HepG2 (cell line): ENCODE measurements around the gene KRT4. TPM values are rescaled to one million over a fixed set of nuclear protein-coding genes. Genes with fewer than 3 reads are reported as not detected.

ENCODE experiments used
- ATAC-seq: fragments of 200-7000 bp; cut with Tn5 transposase; 3 replicates; pipeline ENCODE4 v1.9.1; 2020; ENCODE audit warnings: mild to moderate bottlenecking, moderate library complexity
- BruUV-seq: library from RNA; stranded (reverse); fragments of 400-500 nt; replicated peaks from 2 replicates; lab custom pipeline; 2021; lab: Mats Ljungman, UMichigan
- CTCF ChIA-PET: fragments of 300-600 bp; formaldehyde crosslinking; extraction: SDS; loops from one replicate; lab custom pipeline; 2021; ENCODE audit warnings: low total read pairs, inconsistent platforms, low intra/inter-chr PET ratio; lab: Yijun Ruan, JAX
- POLR2A ChIA-PET: fragments of 350-600 bp; sonication (Branson Sonifier 250); formaldehyde crosslinking; loops from one replicate; lab custom pipeline; 2020; ENCODE audit warnings: antibody characterized with exemption, inconsistent platforms; lab: Yijun Ruan, JAX
- DNase-seq: peaks from one replicate; pipeline ENCODE4 v3.0.0-alpha.2; 2015; ENCODE audit warnings: low spot score
- FAIRE-seq: peaks from 3 replicates; lab custom pipeline; 2011; peaks lifted over from hg19 to GRCh38; lab: Jason Lieb, UNC
- H2AFZ ChIP-seq: one replicate; pipeline ENCODE4 v1.6.1; 2011; ENCODE audit warnings: low read length, inconsistent platforms
- H3K27ac ChIP-seq: fragments of 300-600 bp; 3 replicates; pipeline ENCODE4 v1.8.0; 2011; ENCODE audit warnings: mixed run types, mild to moderate bottlenecking, mixed read lengths, low read length, inconsistent platforms; ENCODE audit not compliant: insufficient read depth; ENCODE audit errors: extremely low read length
- H3K27me3 ChIP-seq, 2 experiments: fragments of 200-600 bp in 1 of 2; 2 replicates in 1 of 2; 3 replicates in 1 of 2; pipeline versions ENCODE4 v1.6.0 to v1.8.0; 2011; ENCODE audit warnings: low read length in 2 of 2, mild to moderate bottlenecking in 2 of 2, moderate library complexity in 2 of 2, inconsistent platforms in 1 of 2; ENCODE audit not compliant: insufficient read depth in 2 of 2, control insufficient read depth in 1 of 2
- H3K36me3 ChIP-seq, 2 experiments: fragments of 200-600 bp in 1 of 2; replicated peaks in 1 of 2; 2 replicates in 1 of 2; 3 replicates in 1 of 2; pipeline versions ENCODE4 v1.5.1 to v1.8.0; 2011; ENCODE audit warnings: low read length in 2 of 2, inconsistent platforms in 1 of 2; ENCODE audit not compliant: insufficient read depth in 2 of 2, control insufficient read depth in 1 of 2
- H3K4me1 ChIP-seq: 2 replicates; pipeline ENCODE4 v1.5.1; 2012; ENCODE audit warnings: low read length, inconsistent platforms; ENCODE audit not compliant: insufficient read depth
- H3K4me2 ChIP-seq: 2 replicates; pipeline ENCODE4 v1.6.0; 2011; ENCODE audit warnings: low read depth, low read length, inconsistent platforms
- H3K4me3 ChIP-seq, 3 experiments: fragments of 200-600 bp in 1 of 3; sonication (generic), shearing (Covaris generic) in 1 of 3; replicated peaks in 1 of 3; 2 replicates each; pipeline ENCODE4 v1.5.1; 2011 to 2016; ENCODE audit warnings: low read length in 3 of 3, inconsistent platforms in 2 of 3, low read depth in 2 of 3, mild to moderate bottlenecking in 2 of 3, control low read depth in 1 of 3, mixed read lengths in 1 of 3; ENCODE audit not compliant: insufficient read depth in 1 of 3
- H3K79me2 ChIP-seq: one replicate; pipeline ENCODE4 v1.6.1; 2011; ENCODE audit warnings: low read length, inconsistent platforms; ENCODE audit not compliant: insufficient read depth
- H3K9ac ChIP-seq: 2 replicates; pipeline ENCODE4 v1.6.0; 2011; ENCODE audit warnings: mild to moderate bottlenecking, low read depth, low read length, inconsistent platforms; ENCODE audit not compliant: insufficient read depth
- H3K9me3 ChIP-seq: 2 replicates; pipeline ENCODE4 v1.5.1; 2012; ENCODE audit warnings: mild to moderate bottlenecking, low read length
- H4K20me1 ChIP-seq: 2 replicates; pipeline ENCODE4 v1.6.0; 2011; ENCODE audit warnings: inconsistent platforms, mild to moderate bottlenecking, low read length, moderate library complexity; ENCODE audit not compliant: insufficient read depth
- CEBPG ChIP-seq: IDR thresholded peaks from 2 replicates; pipeline ENCODE4 v1.6.1; 2016
- EHMT2 ChIP-seq: fragments of 200-600 bp; sonication (generic); IDR thresholded peaks from 2 replicates; pipeline ENCODE4 v1.7.0; 2017; ENCODE audit warnings: antibody characterized with exemption, low read depth, low read length, borderline replicate concordance
- HOMEZ ChIP-seq: IDR thresholded peaks from 2 replicates; pipeline ENCODE4 v1.6.1; 2016; ENCODE audit warnings: low read depth
- KLF9 ChIP-seq: IDR thresholded peaks from 2 replicates; pipeline ENCODE4 v1.6.1; 2016; ENCODE audit warnings: low read depth
- POLR2AphosphoS2 ChIP-seq: IDR thresholded peaks from 2 replicates; pipeline ENCODE4 v1.6.1; 2011; ENCODE audit warnings: low read depth, low read length, improper control_type of control experiment
- PTBP1 ChIP-seq: fragments of 200-400 bp; formaldehyde crosslinking; IDR thresholded peaks from 2 replicates; pipeline ENCODE4 v1.6.1; 2018; ENCODE audit warnings: low read length, low read depth; ENCODE audit not compliant: poor library complexity, severe bottlenecking
- REXO4 ChIP-seq: sonication (generic); formaldehyde crosslinking; IDR thresholded peaks from 2 replicates; pipeline ENCODE4 v1.8.0; 2022; ENCODE audit warnings: missing genetic modification reagents, mild to moderate bottlenecking, borderline replicate concordance
- SAFB2 ChIP-seq: sonication (generic); formaldehyde crosslinking; IDR thresholded peaks from 2 replicates; pipeline ENCODE4 v1.5.1; 2020; ENCODE audit warnings: missing genetic modification reagents, low read depth, mild to moderate bottlenecking, borderline replicate concordance
- SMARCE1 ChIP-seq: fragments of 450-650 bp; IDR thresholded peaks from 2 replicates; pipeline ENCODE4 v1.6.1; 2017; ENCODE audit warnings: borderline replicate concordance
- SSRP1 ChIP-seq: IDR thresholded peaks from 2 replicates; pipeline ENCODE4 v1.6.1; 2016; ENCODE audit warnings: control low read depth
- TSC22D2 ChIP-seq: sonication (generic); formaldehyde crosslinking; IDR thresholded peaks from 2 replicates; pipeline ENCODE4 v1.5.1; 2020; ENCODE audit warnings: missing genetic modification reagents, mild to moderate bottlenecking, borderline replicate concordance
- ZBTB26 ChIP-seq: IDR thresholded peaks from 2 replicates; pipeline ENCODE4 v1.6.1; 2016; ENCODE audit warnings: missing compliant biosample characterization, missing genetic modification reagents, borderline replicate concordance
- ZNF672 ChIP-seq: sonication (generic); formaldehyde crosslinking; IDR thresholded peaks from 2 replicates; pipeline ENCODE4 v1.8.1; 2022; ENCODE audit warnings: missing genetic modification reagents
- ZNF737 ChIP-seq: sonication (generic); formaldehyde crosslinking; IDR thresholded peaks from 2 replicates; pipeline ENCODE4 v1.5.0; 2020; ENCODE audit warnings: missing genetic modification reagents, mild to moderate bottlenecking, borderline replicate concordance
- ZNF781 ChIP-seq: sonication (generic); formaldehyde crosslinking; IDR thresholded peaks from 2 replicates; pipeline ENCODE4 v1.5.1; 2020; ENCODE audit warnings: borderline replicate concordance, mild to moderate bottlenecking, missing genetic modification reagents; ENCODE audit errors: not compliant biosample characterization
- ZNF83 ChIP-seq: sonication (generic); formaldehyde crosslinking; IDR thresholded peaks from 2 replicates; pipeline ENCODE4 v1.4.0; 2020; ENCODE audit warnings: missing genetic modification reagents, mild to moderate bottlenecking, borderline replicate concordance
- WGBS: methylation state at CpG from one replicate; pipeline ENCODE4 v1.1.6; 2017; ENCODE audit warnings: low lambda C conversion rate; 5-methylcytosine and 5-hydroxymethylcytosine counted together
- in situ Hi-C: cut with HindIII; loops from 2 replicates; pipeline ENCODE4 v1.10.0; 2017; ENCODE audit warnings: low pct_unique_long_range_greater_than_20kb; ENCODE audit not compliant: extremely low pct_ligation_motif_present
- intact Hi-C: fragments of 100-400 bp; cut with micrococcal nuclease; formaldehyde crosslinking; loops from one replicate; pipeline ENCODE4 v1.10.0; 2022; ENCODE audit not compliant: unreplicated experiment
- polyA plus RNA-seq, 8 experiments: library from polyadenylated mRNA; depleted of rRNA in 3 of 8; stranded (reverse) in 7 of 8; unstranded in 1 of 8; fragments of >200 nt; fragmentation: Illumina TruSeq in 4 of 8; extraction: Trizol in 4 of 8; gene quantifications; 2 replicates each; pipeline versions ENCODE4 v1.2.1 to v1.2.3, GENCODE V29; 2011 to 2016; ENCODE audit warnings: low read depth in 4 of 8, missing spikeins in 1 of 8, mixed read lengths in 1 of 8; ENCODE audit not compliant: insufficient read depth in 1 of 8
- total RNA-seq, 5 experiments: library from RNA; depleted of rRNA; stranded (reverse); fragments of >200 nt; fragmentation: Illumina TruSeq; extraction: Trizol; gene quantifications; 2 replicates each; pipeline ENCODE4 v1.2.3, GENCODE V29; 2016; ENCODE audit warnings: low read depth in 1 of 5

Gene KRT4
- total and polyA plus RNA-seq, 2 of the 13 experiments (the other 11 are each of a cell fraction or from before 2014, with no cell fraction given) = not detected

GRCh38 chr12:52829986-52830770 is 16.3 kb upstream of the KRT4 start:
- H3K27me3 ChIP-seq = peaks cover 3 to 8% of the 10 kb centered on the region in 2 experiments; a peak in 4 of 5 replicates
- TF ChIP-seq POLR2AphosphoS2 = no peak
- TF ChIP-seq, all 625 proteins: peak for 0
- no peak overlapping the region for H3K4me2 ChIP-seq
- no peaks in the 10 kb centered on the region for H3K36me3 ChIP-seq
- ChIA-PET POLR2A (no interaction called here), CTCF (no interaction called here)
- in situ Hi-C loops (no loop called here), intact Hi-C loops (no loop called here)
- no peaks in the 10 kb centered on the region for H3K79me2 ChIP-seq
- H3K4me1 ChIP-seq = peaks cover 9% of the 10 kb centered on the region
- DNase-seq = no peak
- no peak overlapping the region for H3K4me3 ChIP-seq
- no peak overlapping the region for H3K9ac ChIP-seq
- H4K20me1 ChIP-seq = no peaks in the 10 kb centered on the region
- FAIRE-seq = no peak
- no peak overlapping the region for H2AFZ ChIP-seq
- ATAC-seq = no peak
- WGBS = 14% methylated on average over 8 of the region's 8 CpGs
- H3K9me3 ChIP-seq = no peaks in the 10 kb centered on the region
- BruUV-seq = no TSS peak
- no peak overlapping the region for H3K27ac ChIP-seq

- ChIA-PET POLR2A (no interaction called here), CTCF (interaction anchor here (0.6 kb wide), 1 partner anchor 36 kb away, joined by 3 read pairs; no protein-coding TSS in a partner anchor)
- no peaks in the 10 kb centered on the region for H3K79me2 ChIP-seq
- H3K4me1 ChIP-seq = peaks cover 9% of the 10 kb centered on the region
- FAIRE-seq = no peak
- peaks cover 3 to 10% of the 10 kb centered on the region in 2 experiments; a peak in 3 of 5 replicates for H3K27me3 ChIP-seq
- in situ Hi-C loops = no loop called here
- no peak overlapping the region for H2AFZ ChIP-seq
- WGBS = 0% methylated on average over 2 of the region's 2 CpGs
- no peaks in the 10 kb centered on the region for H3K9me3 ChIP-seq
- no peak overlapping the region for H3K4me3 ChIP-seq
- H3K36me3 ChIP-seq = no peaks in the 10 kb centered on the region
- H3K4me2 ChIP-seq = no peak overlapping the region
- no peak overlapping the region for H3K27ac ChIP-seq
- no peaks in the 10 kb centered on the region for H4K20me1 ChIP-seq
- no TSS peak for BruUV-seq
- ATAC-seq = no peak
- no peak for DNase-seq
- H3K9ac ChIP-seq = no peak overlapping the region
- intact Hi-C loops = no loop called here
- TF ChIP-seq SSRP1 (CRISPR knock-in tag) (no peak), ZNF672 (CRISPR knock-in tag) (no peak), REXO4 (no peak), CEBPG (CRISPR knock-in tag) (no peak), ZNF83 (no peak), KLF9 (no peak), SMARCE1 (no peak), ZNF781 (CRISPR knock-in tag) (no peak), TSC22D2 (no peak), PTBP1 (no peak), HOMEZ (CRISPR knock-in tag) (no peak), EHMT2 (no peak), SAFB2 (CRISPR knock-in tag) (no peak), ZBTB26 (CRISPR knock-in tag) (no peak), ZNF737 (CRISPR knock-in tag) (no peak)
Observed at GRCh38 chr12:52828591-52829021, 14.7 kb upstream of the KRT4 start.
